ENCODE results near the gene SURF6.

Gene SURF6

GRCh38 chr9:133360400-133361393 is 24.7 kb upstream of the SURF6 start:
- in situ Hi-C loops (cut with HindIII; ENCODE audit: low sequenced_read_pairs), result no loop called here
- no peak for DNase-seq (ENCODE audit: low read depth, low spot score)
- H3K4me3 ChIP-seq (ENCODE audit: low read depth, low read length), result no peak overlapping the region
- no peak for TF ChIP-seq CTCF (IDR thresholded peaks at IDR 0.05; ENCODE audit: low read depth, low read length)

DNA sequence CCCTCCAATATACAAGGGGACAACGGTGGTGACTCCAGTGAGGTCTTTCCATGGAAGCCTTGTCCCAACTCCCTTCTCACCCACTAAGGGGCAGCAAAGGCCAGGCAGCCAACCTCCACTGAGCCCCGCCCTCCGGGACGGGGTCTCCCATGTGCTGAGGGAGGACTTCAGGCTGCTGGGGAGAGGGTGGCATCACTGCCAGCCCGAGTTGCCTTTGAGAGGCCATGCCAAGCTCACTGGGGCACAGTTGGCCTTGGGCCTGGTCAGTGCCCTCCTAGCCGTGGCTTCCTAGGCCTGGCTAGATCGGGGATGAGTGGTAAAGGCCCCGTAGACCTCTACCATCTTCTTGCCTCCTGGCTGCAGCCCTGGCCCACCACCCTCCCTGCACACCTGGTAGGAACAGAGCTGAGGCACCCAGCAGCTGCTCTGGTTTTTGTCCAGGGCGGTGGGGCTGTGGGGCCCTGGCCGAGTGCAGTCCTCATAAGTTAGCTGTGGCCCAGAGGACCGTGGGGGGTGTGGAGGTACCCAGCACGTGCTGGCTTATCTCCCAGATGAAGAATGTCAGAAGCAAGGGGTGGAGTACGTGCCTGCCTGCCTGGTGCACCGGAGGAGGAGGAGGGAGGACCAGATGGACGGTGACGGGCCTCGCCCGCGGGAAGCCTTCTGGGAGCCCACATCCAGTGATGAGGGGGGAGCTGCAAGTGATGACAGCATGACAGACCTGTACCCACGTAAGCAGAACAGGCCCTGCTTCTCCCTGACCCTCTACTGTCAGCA is 23.6 kb upstream of the SURF6 start:
- in situ Hi-C loops (cut with HindIII; ENCODE audit: low sequenced_read_pairs), result no loop called here
- DNase-seq (ENCODE audit: low read depth, low spot score), result no peak
- no peak overlapping the region for H3K4me3 ChIP-seq (ENCODE audit: low read depth, low read length)
- peak; percentile 30 for TF ChIP-seq CTCF (IDR thresholded peaks at IDR 0.05; ENCODE audit: low read depth, low read length)

- in situ Hi-C loops (cut with HindIII; ENCODE audit: low sequenced_read_pairs), result no loop called here
- no peak for TF ChIP-seq CTCF (IDR thresholded peaks at IDR 0.05; ENCODE audit: low read depth, low read length)
- H3K4me3 ChIP-seq (ENCODE audit: low read depth, low read length), result no peak overlapping the region
- DNase-seq (ENCODE audit: low read depth, low spot score), result no peak
Measured at GRCh38 chr9:133357656-133358055, 21.7 kb upstream of the SURF6 start.

DNA sequence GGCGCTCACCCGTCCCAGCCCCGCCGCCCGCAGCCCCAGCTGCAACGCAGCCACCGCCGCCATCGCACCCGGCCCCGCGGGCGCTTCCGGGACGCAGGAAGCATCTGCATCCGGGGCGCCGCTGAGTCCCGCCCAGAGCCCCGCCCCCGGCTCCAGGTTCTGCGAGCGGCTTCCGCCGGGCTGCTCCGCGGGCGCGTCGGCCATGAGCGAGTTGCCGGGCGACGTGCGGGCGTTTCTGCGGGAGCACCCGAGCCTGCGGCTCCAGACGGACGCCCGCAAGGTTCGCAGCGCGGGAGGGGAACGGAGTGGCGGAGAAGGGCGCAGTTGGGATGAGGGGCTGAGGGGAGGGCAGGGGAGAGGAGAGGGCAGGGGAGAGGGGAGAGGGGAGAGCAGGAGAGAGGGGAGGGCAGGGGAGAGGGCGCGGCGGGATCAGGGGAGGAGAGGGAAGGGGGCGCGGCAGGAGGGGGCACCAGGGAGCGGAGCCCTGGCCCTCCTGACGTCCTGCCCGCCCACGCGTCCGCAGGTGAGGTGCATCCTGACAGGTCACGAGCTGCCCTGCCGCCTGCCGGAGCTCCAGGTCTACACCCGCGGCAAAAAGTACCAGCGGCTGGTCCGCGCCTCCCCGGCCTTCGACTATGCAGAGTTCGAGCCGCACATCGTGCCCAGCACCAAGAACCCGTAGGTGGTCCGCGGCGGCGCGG is 20.6 kb upstream of the SURF6 start, which contains the start of the genes SURF1 and SURF2:
TSS of gene SURF1 (minus strand) at position 97 of the 701 bp plus-strand sequence. CDS start at position 63, 34 bp downstream.
TSS of gene SURF2 (plus strand) at position 160 of the 701 bp plus-strand sequence. CDS start at position 203, 43 bp downstream.
- TF ChIP-seq CTCF (IDR thresholded peaks at IDR 0.05; ENCODE audit: low read depth, low read length), result peak; percentile 12
- peak within 1 kb of the TSS; percentile 81 for H3K4me3 ChIP-seq (ENCODE audit: low read depth, low read length)
- in situ Hi-C loops (cut with HindIII; ENCODE audit: low sequenced_read_pairs), result no loop called here
- DNase-seq (ENCODE audit: low read depth, low spot score), result peak; percentile 76

- in situ Hi-C loops (cut with HindIII; ENCODE audit: low sequenced_read_pairs), result no loop called here
- no peak for DNase-seq (ENCODE audit: low read depth, low spot score)
- peak overlapping the region; percentile 81 for H3K4me3 ChIP-seq (ENCODE audit: low read depth, low read length)
- TF ChIP-seq CTCF (IDR thresholded peaks at IDR 0.05; ENCODE audit: low read depth, low read length), result peak; percentile 15
Measured at GRCh38 chr9:133355881-133356357, 19.9 kb upstream of the SURF6 start.

DNA sequence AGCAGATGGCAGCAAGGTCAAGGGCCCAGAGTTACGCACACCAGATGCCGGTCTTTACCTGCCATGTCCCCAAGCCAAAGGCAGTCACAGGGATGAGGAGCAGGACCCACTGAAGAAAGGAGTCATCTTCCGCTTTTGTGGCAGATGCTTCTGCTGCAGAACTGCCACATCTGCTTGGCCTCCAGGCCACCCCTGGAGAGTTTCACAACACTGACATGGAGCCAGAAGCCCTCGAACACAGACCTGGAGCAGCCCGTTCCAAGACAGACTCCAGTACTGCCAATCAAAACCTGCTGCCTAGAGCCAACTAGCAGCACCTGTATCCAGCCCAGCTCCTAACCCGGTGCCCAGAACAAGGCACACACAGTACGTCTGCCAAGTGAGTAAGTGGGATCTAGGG is 18.8 kb upstream of the SURF6 start:
- no peak for TF ChIP-seq CTCF (IDR thresholded peaks at IDR 0.05; ENCODE audit: low read depth, low read length)
- in situ Hi-C loops (cut with HindIII; ENCODE audit: low sequenced_read_pairs), result no loop called here
- H3K4me3 ChIP-seq (ENCODE audit: low read depth, low read length), result no peak overlapping the region
- DNase-seq (ENCODE audit: low read depth, low spot score), result no peak

Data from astrocyte of the spinal cord (primary cell).